PC-9 (cell line): ENCODE measurements around the gene SNX32. TPM values are rescaled to one million over a fixed set of nuclear protein-coding genes. Genes with fewer than 3 reads are reported as not detected.

Experiments used
- BruUV-seq: library from RNA; stranded (reverse); fragments of 400-500 nt; replicated peaks from 2 replicates; lab custom pipeline; 2021; lab: Mats Ljungman, UMichigan
- CTCF ChIA-PET: fragments of 300-600 bp; sonication (Branson Sonifier 250); formaldehyde crosslinking; loops from one replicate; lab custom pipeline; 2022; ENCODE audit warnings: antibody characterized with exemption; lab: Charles Lee
- POLR2A ChIA-PET: fragments of 300-600 bp; sonication (Branson Sonifier 250); formaldehyde crosslinking; loops from one replicate; lab custom pipeline; 2022; ENCODE audit warnings: antibody characterized with exemption; ENCODE audit not compliant: unreplicated experiment; lab: Charles Lee
- DNase-seq, 2 experiments: peaks; one replicate each; pipeline versions ENCODE4 v3.0.0 to v3.0.0-alpha.2; 2015 to 2022; ENCODE audit warnings: mixed read lengths in 1 of 2
- H2AFZ ChIP-seq: fragments of 200-600 bp; sonication (generic); 2 replicates; pipeline ENCODE4 v1.8.1; 2017; ENCODE audit warnings: antibody characterized with exemption
- H3F3A ChIP-seq: fragments of 200-600 bp; sonication (generic); 2 replicates; pipeline ENCODE4 v1.8.1; 2017; ENCODE audit warnings: antibody characterized with exemption, mild to moderate bottlenecking, low read depth; ENCODE audit not compliant: insufficient read depth
- H3K27ac ChIP-seq: fragments of 200-600 bp; sonication (generic); 2 replicates; pipeline ENCODE4 v1.6.1; 2016; ENCODE audit warnings: mixed run types
- H3K27me3 ChIP-seq: fragments of 200-600 bp; sonication (generic); 2 replicates; pipeline ENCODE4 v1.6.1; 2016; ENCODE audit warnings: low read depth, mixed run types; ENCODE audit not compliant: insufficient read depth
- H3K36me3 ChIP-seq: fragments of 200-600 bp; sonication (generic); 2 replicates; pipeline ENCODE4 v1.6.1; 2016; ENCODE audit warnings: low read depth, mixed run types
- H3K4me1 ChIP-seq: fragments of 200-600 bp; sonication (generic); replicated peaks from 2 replicates; pipeline ENCODE4 v1.6.1; 2016; ENCODE audit warnings: mixed run types; ENCODE audit not compliant: insufficient read depth
- H3K4me2 ChIP-seq: fragments of 200-600 bp; sonication (generic); 2 replicates; pipeline ENCODE4 v1.6.1; 2017; ENCODE audit warnings: mixed run types
- H3K4me3 ChIP-seq: fragments of 200-600 bp; sonication (generic); 2 replicates; pipeline ENCODE4 v1.6.1; 2016; ENCODE audit warnings: mixed run types
- H3K79me2 ChIP-seq: fragments of 200-600 bp; sonication (generic); 2 replicates; pipeline ENCODE4 v1.6.1; 2017; ENCODE audit warnings: low read depth, mixed run types
- H3K9me2 ChIP-seq: fragments of 200-600 bp; sonication (generic); 2 replicates; pipeline ENCODE4 v1.8.1; 2017; ENCODE audit warnings: mild to moderate bottlenecking; ENCODE audit not compliant: insufficient read depth
- H3K9me3 ChIP-seq: fragments of 200-600 bp; sonication (generic); 2 replicates; pipeline ENCODE4 v1.8.1; 2016; ENCODE audit warnings: low read depth; ENCODE audit not compliant: insufficient read depth
- H4K20me1 ChIP-seq: fragments of 200-600 bp; sonication (generic); 2 replicates; pipeline ENCODE4 v1.8.1; 2017; ENCODE audit not compliant: insufficient read depth
- CTCF ChIP-seq: fragments of 200-600 bp; sonication (generic); conservative IDR thresholded peaks from 2 replicates; pipeline ENCODE4 v1.6.1; 2017; ENCODE audit warnings: mixed run types, antibody characterized with exemption, mild to moderate bottlenecking, moderate library complexity
- EZH2 ChIP-seq: fragments of 200-600 bp; sonication (generic); IDR thresholded peaks from 2 replicates; pipeline ENCODE4 v1.8.0; 2017; ENCODE audit warnings: antibody characterized with exemption, low read depth
- intact Hi-C: fragments of 100-400 bp; cut with micrococcal nuclease; formaldehyde crosslinking; loops from one replicate; pipeline ENCODE4 v1.10.0; 2022; ENCODE audit not compliant: unreplicated experiment
- total RNA-seq: library from RNA; stranded (reverse); gene quantifications from 2 replicates; pipeline ENCODE4 v1.2.3, GENCODE V29; 2021

The SNX32 gene
- total RNA-seq, 1 experiment from 2014 or later = not detected

- Histone ChIP-seq H3K4me3 (peak within 1 kb of the TSS; percentile 96), H4K20me1 (peaks cover 44% of the 10 kb centered on the region), H3K4me1 (peaks cover 21% of the 10 kb centered on the region), H3K79me2 (peaks cover 68% of the 10 kb centered on the region), H3K9me3 (no peaks in the 10 kb centered on the region), H2AFZ (peak within 1 kb of the TSS; percentile 92), H3K4me2 (peak within 1 kb of the TSS; percentile 91), H3K36me3 (peaks cover 38% of the 10 kb centered on the region), H3K27me3 (no peaks in the 10 kb centered on the region), H3F3A (peaks cover 59% of the 10 kb centered on the region), H3K27ac (peak within 1 kb of the TSS; percentile 53), H3K9me2 (no peaks in the 10 kb centered on the region)
- ChIA-PET CTCF (interaction anchor here (0.7 to 2.0 kb wide), 2 partner anchors 10 to 27 kb away, joined by 6 to 10 read pairs; no protein-coding TSS in a partner anchor), POLR2A (interaction anchor here (0.5 to 1.0 kb wide), 14 partner anchors 11 to 1629 kb away, joined by 3 to 37 read pairs (median 4); partner anchors contain the start of genes RNASEH2C, SF1 and SF3B2)
- TF ChIP-seq EZH2 = no peak
- TF ChIP-seq CTCF = no peak
- intact Hi-C loops = loop anchor here (1.0 to 2.0 kb wide), 5 partner anchors 59 to 243 kb away; partner anchors contain the start of genes KAT5, MAP3K11, OVOL1 and PCNX3
- DNase-seq = peak; percentile 92 to 99
- no TSS peak for BruUV-seq
These were observed 24.3 kb downstream of the SNX32 start, which contains the start of gene CFL1 for GRCh38 chr11:65857853-65858680. CFL1 (minus strand) TSS chr11:65858180; CDS start chr11:65858099, 81 bp downstream.

GRCh38 chr11:65858681-65859087 lies 24.9 kb downstream of the SNX32 start:
- Histone ChIP-seq H3K4me1 (peaks cover 21% of the 10 kb centered on the region), H3K9me2 (no peaks in the 10 kb centered on the region), H3K4me3 (peak overlapping the region; percentile 96), H3K4me2 (peak overlapping the region; percentile 88), H3K36me3 (peaks cover 37% of the 10 kb centered on the region), H3K79me2 (peaks cover 67% of the 10 kb centered on the region), H3K27me3 (no peaks in the 10 kb centered on the region), H3F3A (peaks cover 53% of the 10 kb centered on the region), H2AFZ (peak overlapping the region; percentile 92), H3K9me3 (no peaks in the 10 kb centered on the region), H3K27ac (peak overlapping the region; percentile 45), H4K20me1 (peaks cover 38% of the 10 kb centered on the region)
- TF ChIP-seq CTCF = no peak
- TF ChIP-seq EZH2 = no peak
- intact Hi-C loops = loop anchor here (1.0 to 2.0 kb wide), 5 partner anchors 30 to 244 kb away; partner anchors contain the start of genes FIBP, MAP3K11, OVOL1 and PCNX3
- ChIA-PET POLR2A (interaction anchor here (0.5 to 1.7 kb wide), 17 partner anchors 10 to 1628 kb away, joined by 3 to 37 read pairs (median 4); partner anchors contain the start of genes CCDC85B, RNASEH2C and SF3B2), CTCF (interaction anchor here (0.7 to 2.0 kb wide), 2 partner anchors 11 to 26 kb away, joined by 6 to 10 read pairs; no protein-coding TSS in a partner anchor)
- DNase-seq = no peak
- TSS peak; percentile 28 for BruUV-seq
